Effector CD8-positive, alpha-beta T cell (primary cell): ENCODE results near the gene NES.
A peak's percentile ranks its signal among the peaks of the same experiment; 100 is the strongest.

ENCODE experiments used
- DNase-seq: peaks from one replicate; lab custom pipeline; 2025; lab: John Stamatoyannopoulos, UW

NES gene

GRCh38 chr1:156703741-156704140 lies 26.5 kb upstream of the NES start:
- no peak for DNase-seq

- no peak for DNase-seq
Observed at GRCh38 chr1:156703336-156703735, 26.1 kb upstream of the NES start.

- DNase-seq, result no peak
Observed at GRCh38 chr1:156700736-156701531, 23.7 kb upstream of the NES start.

GRCh38 chr1:156698995-156699394 lies 21.8 kb upstream of the NES start:
- DNase-seq, result no peak

- DNase-seq, result no peak
Observed at GRCh38 chr1:156697481-156697880, 20.3 kb upstream of the NES start.

GRCh38 chr1:156696755-156697154 lies 19.5 kb upstream of the NES start:
- DNase-seq, result no peak

GRCh38 chr1:156694690-156694962 lies 17.4 kb upstream of the NES start:
- no peak for DNase-seq

GRCh38 chr1:156693848-156694689 lies 16.9 kb upstream of the NES start:
- no peak for DNase-seq

GRCh38 chr1:156692925-156693847 lies 16.0 kb upstream of the NES start:
- DNase-seq, result no peak

GRCh38 chr1:156692441-156692924 lies 15.3 kb upstream of the NES start:
- no peak for DNase-seq

- no peak for DNase-seq
Observed at GRCh38 chr1:156691665-156692440, 14.6 kb upstream of the NES start.

- DNase-seq, result no peak
Observed at GRCh38 chr1:156691191-156691590, 14.0 kb upstream of the NES start.

- DNase-seq, result no peak
Observed at GRCh38 chr1:156690675-156691036, 13.4 kb upstream of the NES start.

- no peak for DNase-seq
Observed at GRCh38 chr1:156689953-156690674, 12.9 kb upstream of the NES start.

- DNase-seq, result peak; percentile 63
Observed at GRCh38 chr1:156689035-156689952, 12.1 kb upstream of the NES start.

GRCh38 chr1:156684227-156684782 lies 7.1 kb upstream of the NES start:
- no peak for DNase-seq

- DNase-seq, result no peak
Observed at GRCh38 chr1:156682166-156682890, 5.1 kb upstream of the NES start.

GRCh38 chr1:156681196-156681960 lies 4.2 kb upstream of the NES start:
- no peak for DNase-seq
